Measurements from ENCODE around the gene RYR1.
A peak's percentile ranks its signal among the peaks of the same experiment; 100 is the strongest.

The RYR1 gene

DNA sequence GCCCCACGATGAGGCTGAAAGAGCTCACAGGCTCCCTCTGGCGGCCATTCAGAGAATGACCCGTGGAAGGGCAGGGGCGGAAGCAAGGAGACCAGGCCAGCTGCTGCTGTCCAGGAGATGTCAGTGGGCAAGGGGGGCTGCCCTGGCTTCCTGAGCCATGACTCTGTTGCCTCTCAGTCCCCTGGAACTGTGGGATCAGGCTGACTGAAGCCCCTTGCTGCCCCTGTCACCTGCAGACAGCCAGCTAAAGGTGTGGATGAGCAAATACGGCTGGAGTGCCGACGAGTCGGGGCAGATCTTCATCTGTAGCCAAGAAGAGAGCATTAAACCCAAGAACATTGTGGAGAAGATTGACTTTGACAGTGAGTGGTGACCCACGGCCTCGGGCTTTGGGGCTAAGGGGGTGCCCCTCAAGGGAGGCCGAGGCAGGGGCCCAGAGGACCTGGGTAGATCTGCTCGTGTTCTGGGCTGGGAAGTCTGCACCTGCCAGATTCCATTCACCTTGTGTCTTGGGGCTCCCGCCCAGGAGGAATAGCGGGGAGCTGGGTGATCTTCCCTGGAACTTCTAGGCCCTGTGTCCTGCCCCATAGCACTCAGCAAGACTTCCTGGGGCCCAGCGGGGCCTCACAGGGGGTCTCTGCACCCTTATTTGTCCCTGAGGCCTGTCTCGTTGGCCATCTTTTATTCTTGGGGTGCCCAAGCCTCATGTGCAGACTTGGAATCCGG lies 201.4 kb downstream of the RYR1 start:
- Histone ChIP-seq H3K4me3 (ENCODE audit: severe bottlenecking) (no peak overlapping the region), H3K36me3 (ENCODE audit: low read depth) (peaks cover 55% of the 10 kb centered on the region), H3K27ac (ENCODE audit: poor library complexity, severe bottlenecking) (peak overlapping the region; percentile 84), H3K4me1 (ENCODE audit: insufficient read depth, poor library complexity, severe bottlenecking) (peaks cover 49% of the 10 kb centered on the region), H3K9me3 (ENCODE audit: severe bottlenecking) (no peaks in the 10 kb centered on the region), H3K27me3 (ENCODE audit: insufficient read depth, poor library complexity, severe bottlenecking) (no peaks in the 10 kb centered on the region)
- ATAC-seq (ENCODE audit: low read depth) (no peak), DNase-seq (ENCODE audit: low spot score) (no peak)
- TF ChIP-seq, protein P1, sequence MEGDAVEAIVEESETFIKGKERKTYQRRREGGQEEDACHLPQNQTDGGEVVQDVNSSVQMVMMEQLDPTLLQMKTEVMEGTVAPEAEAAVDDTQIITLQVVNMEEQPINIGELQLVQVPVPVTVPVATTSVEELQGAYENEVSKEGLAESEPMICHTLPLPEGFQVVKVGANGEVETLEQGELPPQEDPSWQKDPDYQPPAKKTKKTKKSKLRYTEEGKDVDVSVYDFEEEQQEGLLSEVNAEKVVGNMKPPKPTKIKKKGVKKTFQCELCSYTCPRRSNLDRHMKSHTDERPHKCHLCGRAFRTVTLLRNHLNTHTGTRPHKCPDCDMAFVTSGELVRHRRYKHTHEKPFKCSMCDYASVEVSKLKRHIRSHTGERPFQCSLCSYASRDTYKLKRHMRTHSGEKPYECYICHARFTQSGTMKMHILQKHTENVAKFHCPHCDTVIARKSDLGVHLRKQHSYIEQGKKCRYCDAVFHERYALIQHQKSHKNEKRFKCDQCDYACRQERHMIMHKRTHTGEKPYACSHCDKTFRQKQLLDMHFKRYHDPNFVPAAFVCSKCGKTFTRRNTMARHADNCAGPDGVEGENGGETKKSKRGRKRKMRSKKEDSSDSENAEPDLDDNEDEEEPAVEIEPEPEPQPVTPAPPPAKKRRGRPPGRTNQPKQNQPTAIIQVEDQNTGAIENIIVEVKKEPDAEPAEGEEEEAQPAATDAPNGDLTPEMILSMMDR (IDR thresholded peaks at IDR 0.05; ENCODE audit: poor library complexity, severe bottlenecking): peak; percentile 95

GRCh38 chr19:38635483-38636399 lies 202.2 kb downstream of the RYR1 start:
- TF ChIP-seq, protein P1 (IDR thresholded peaks at IDR 0.05; ENCODE audit: poor library complexity, severe bottlenecking): no peak
- ATAC-seq (ENCODE audit: low read depth): no peak
- Histone ChIP-seq H3K4me1 (ENCODE audit: insufficient read depth, poor library complexity, severe bottlenecking) (peaks cover 48% of the 10 kb centered on the region), H3K27me3 (ENCODE audit: insufficient read depth, poor library complexity, severe bottlenecking) (no peaks in the 10 kb centered on the region), H3K4me3 (ENCODE audit: severe bottlenecking) (no peak overlapping the region), H3K9me3 (ENCODE audit: severe bottlenecking) (no peaks in the 10 kb centered on the region), H3K27ac (ENCODE audit: poor library complexity, severe bottlenecking) (peak overlapping the region; percentile 84), H3K36me3 (ENCODE audit: low read depth) (peaks cover 47% of the 10 kb centered on the region)
- no peak for DNase-seq (ENCODE audit: low spot score)
